ENCODE results near the gene LZTFL1. TPM values are rescaled to one million over a fixed set of nuclear protein-coding genes. Genes with fewer than 3 reads are reported as not detected.
"Not testable (repeated sequence)": the region's sequence is repeated elsewhere in the genome, so short reads cannot be mapped to it uniquely, and the experiment has no call there.

LZTFL1 gene
- total and polyA plus RNA-seq, 8 donors, result 3.5 to 14.1 (median 9.1) TPM

DNA sequence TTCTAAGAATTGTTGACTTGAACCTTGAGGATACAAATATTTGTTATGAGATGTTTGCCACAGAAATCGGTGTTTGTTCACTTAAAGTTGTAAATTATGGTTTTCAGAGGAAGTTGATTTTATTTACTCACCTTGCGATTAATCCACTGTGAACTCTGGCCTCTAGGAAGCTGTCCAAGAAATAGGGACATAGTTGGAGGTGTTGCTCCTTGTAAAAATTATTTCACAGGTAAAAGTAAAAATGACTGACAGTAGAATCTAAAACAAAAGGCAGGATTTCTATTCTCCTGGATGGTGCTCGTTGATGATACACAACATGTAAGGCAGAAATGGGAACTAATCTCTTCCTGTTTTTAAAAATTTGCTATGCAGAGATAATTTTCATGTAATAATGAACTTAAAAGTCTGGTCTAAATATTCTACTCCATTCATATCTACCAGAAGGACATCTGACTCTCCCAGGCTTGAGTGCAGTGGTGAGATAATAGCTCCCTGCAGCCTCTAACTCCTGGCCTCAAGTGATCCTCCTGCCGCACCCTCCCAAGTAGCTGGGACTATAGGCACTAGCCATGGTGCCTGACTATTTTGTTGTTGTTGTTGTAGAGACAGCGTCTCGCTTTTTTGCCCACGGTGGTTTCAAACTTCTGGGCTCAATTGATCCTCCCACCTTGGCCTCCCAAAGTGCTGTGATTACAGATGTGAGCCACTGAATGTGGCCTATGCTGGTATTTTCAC lies 17.1 kb upstream of the LZTFL1 start:
- FAIRE-seq (no peak), DNase-seq (no peak), ATAC-seq (no peak)
- WGBS, 2 donors, result 67 to 69% methylated on average over 7 of the region's 7 CpGs
- Histone ChIP-seq H3K27me3 (no peaks in the 10 kb centered on the region), H3K4me3 (no peak overlapping the region), H3K4me1 (no peaks in the 10 kb centered on the region), H3K27ac (no peak overlapping the region), H3K9me3 (no peaks in the 10 kb centered on the region), H3K36me3 (no peaks in the 10 kb centered on the region)
- intact Hi-C loops (cut with DNase I), result no loop called here
- no peak for TF ChIP-seq CTCF (IDR thresholded peaks at IDR 0.05)

GRCh38 chr3:45857024-45857423 lies 15.1 kb upstream of the LZTFL1 start:
- H3K27ac ChIP-seq; DNase-seq; FAIRE-seq; H3K36me3 ChIP-seq; H3K9me3 ChIP-seq; H3K4me3 ChIP-seq; H3K4me1 ChIP-seq; ATAC-seq; H3K27me3 ChIP-seq; intact Hi-C loops (cut with DNase I): not testable (repeated sequence)
- 79 to 86% methylated on average over 2 of the region's 2 CpGs for WGBS, 2 donors

DNA sequence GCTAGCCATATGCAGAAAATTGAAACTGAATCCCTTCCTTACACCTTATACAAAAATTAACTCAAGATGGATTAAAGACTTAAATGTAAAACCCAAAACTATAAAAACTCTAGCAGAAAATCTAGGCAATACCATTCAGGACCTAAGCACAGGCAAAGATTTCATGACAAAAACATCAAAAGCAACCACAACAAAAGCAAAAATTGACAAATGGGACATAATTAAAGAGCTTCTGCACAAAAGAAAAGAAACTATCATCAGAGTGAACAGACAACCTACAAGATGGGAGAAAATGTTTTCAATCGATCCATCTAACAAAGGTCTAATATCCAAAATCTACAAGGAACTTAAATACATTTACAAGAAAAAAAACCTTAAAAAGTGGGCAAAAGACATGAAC lies 14.4 kb upstream of the LZTFL1 start:
- H3K9me3 ChIP-seq; FAIRE-seq; intact Hi-C loops (cut with DNase I); H3K27me3 ChIP-seq; ATAC-seq; H3K4me3 ChIP-seq; DNase-seq; H3K27ac ChIP-seq; H3K4me1 ChIP-seq; H3K36me3 ChIP-seq: not testable (repeated sequence)
- 83 to 100% methylated on average over 1 of the region's 1 CpG for WGBS, 2 donors

DNA sequence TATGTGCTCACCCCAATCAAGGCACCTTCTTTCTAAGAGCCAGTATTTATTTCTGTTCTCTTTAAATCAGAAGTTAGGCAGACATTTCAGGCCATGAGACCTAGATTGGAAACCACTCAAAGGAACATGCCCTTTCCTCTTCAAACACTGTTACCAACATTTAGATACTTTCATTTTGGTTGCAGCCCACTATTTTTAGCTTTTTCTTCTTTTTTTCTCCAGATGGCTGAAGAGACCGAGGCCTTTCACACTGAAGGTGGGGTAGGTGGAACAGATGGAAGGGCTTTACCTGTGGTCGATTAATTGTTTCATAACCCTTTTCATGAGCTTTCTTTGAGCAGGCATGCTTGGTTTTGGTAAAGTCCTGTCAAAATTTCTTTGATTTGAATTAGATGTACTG lies 10.9 kb upstream of the LZTFL1 start:
- Histone ChIP-seq H3K36me3 (no peaks in the 10 kb centered on the region), H3K4me3 (no peak overlapping the region), H3K27me3 (no peaks in the 10 kb centered on the region), H3K9me3 (no peaks in the 10 kb centered on the region), H3K27ac (no peak overlapping the region), H3K4me1 (no peaks in the 10 kb centered on the region)
- ATAC-seq (no peak), FAIRE-seq (no peak), DNase-seq (no peak)
- intact Hi-C loops (cut with DNase I), result no loop called here
- 69 to 84% methylated on average over 2 of the region's 2 CpGs for WGBS, 2 donors
- TF ChIP-seq CTCF (IDR thresholded peaks at IDR 0.05), result no peak

GRCh38 chr3:45848392-45848791 lies 6.5 kb upstream of the LZTFL1 start:
- Histone ChIP-seq H3K36me3 (no peaks in the 10 kb centered on the region), H3K4me3 (no peak overlapping the region), H3K4me1 (no peaks in the 10 kb centered on the region), H3K27ac (no peak overlapping the region), H3K9me3 (no peaks in the 10 kb centered on the region), H3K27me3 (no peaks in the 10 kb centered on the region)
- ATAC-seq, result no peak
- no peak for DNase-seq
- FAIRE-seq, result no peak
- WGBS, 2 donors, result 96 to 100% methylated on average over 1 of the region's 1 CpG
- TF ChIP-seq CTCF (IDR thresholded peaks at IDR 0.05), result no peak
- intact Hi-C loops (cut with DNase I), result no loop called here

DNA sequence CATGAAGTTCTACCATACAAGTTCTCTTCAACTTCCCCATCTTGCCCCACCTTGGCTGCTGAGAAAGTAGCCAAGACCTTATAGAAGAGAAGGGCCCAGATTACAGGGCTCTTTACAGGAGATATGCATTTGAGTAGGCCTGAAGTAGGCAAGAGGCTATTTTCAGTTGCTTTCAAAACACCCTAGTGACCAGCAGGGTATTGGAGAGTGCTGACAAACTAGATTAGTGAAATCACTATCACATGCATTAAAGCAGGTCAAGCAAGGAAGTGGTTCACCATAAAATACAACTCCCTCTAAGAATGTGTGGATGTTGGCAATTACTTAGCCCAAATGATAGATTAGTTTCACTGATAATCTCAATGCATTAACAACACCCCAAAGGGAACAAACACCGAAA lies 2.7 kb upstream of the LZTFL1 start:
- TF ChIP-seq CTCF (IDR thresholded peaks at IDR 0.05), result no peak
- no peak overlapping the region for H3K27ac ChIP-seq
- H3K27me3 ChIP-seq, result no peaks in the 10 kb centered on the region
- no peaks in the 10 kb centered on the region for H3K9me3 ChIP-seq
- intact Hi-C loops (cut with DNase I), result no loop called here
- peaks cover 0 to 7% (median 0%) of the 10 kb centered on the region in 3 donors for H3K4me1 ChIP-seq
- ATAC-seq (no peak), DNase-seq (no peak), FAIRE-seq (no peak)
- H3K4me3 ChIP-seq, result no peak overlapping the region
- 89 to 91% methylated on average over 1 of the region's 1 CpG for WGBS, 2 donors
- H3K36me3 ChIP-seq, result no peaks in the 10 kb centered on the region

Measured in pancreas (tissue), 10 donors.